ENCODE results near the gene VPS35L.

DNA sequence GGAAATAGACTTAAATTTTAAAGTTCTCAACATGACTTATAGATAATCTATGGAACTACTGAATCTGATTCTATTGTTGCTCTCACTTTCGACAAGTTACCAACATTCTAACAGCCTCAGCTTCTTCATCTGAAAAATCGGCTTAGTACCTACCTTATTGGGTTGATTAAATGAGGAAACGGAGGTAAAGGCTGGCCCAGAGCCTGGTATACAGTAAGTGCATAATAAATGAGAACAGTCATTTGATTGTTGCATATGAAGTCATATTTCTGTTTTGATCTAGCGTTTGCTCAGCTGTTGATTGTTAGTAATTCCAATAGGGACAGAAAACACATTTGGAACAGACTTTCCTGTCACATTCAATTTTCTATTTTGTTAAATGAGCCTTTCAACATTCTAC lies 4.6 kb downstream of the VPS35L start:
- TF ChIP-seq POLR2A (IDR thresholded peaks at IDR 0.05) = no peak
- TF ChIP-seq, protein P1, sequence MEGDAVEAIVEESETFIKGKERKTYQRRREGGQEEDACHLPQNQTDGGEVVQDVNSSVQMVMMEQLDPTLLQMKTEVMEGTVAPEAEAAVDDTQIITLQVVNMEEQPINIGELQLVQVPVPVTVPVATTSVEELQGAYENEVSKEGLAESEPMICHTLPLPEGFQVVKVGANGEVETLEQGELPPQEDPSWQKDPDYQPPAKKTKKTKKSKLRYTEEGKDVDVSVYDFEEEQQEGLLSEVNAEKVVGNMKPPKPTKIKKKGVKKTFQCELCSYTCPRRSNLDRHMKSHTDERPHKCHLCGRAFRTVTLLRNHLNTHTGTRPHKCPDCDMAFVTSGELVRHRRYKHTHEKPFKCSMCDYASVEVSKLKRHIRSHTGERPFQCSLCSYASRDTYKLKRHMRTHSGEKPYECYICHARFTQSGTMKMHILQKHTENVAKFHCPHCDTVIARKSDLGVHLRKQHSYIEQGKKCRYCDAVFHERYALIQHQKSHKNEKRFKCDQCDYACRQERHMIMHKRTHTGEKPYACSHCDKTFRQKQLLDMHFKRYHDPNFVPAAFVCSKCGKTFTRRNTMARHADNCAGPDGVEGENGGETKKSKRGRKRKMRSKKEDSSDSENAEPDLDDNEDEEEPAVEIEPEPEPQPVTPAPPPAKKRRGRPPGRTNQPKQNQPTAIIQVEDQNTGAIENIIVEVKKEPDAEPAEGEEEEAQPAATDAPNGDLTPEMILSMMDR (IDR thresholded peaks at IDR 0.05) = no peak

All from tibial nerve (tissue), 3 donors.